Right lobe of liver (tissue), 6 donors: ENCODE measurements around the gene RASAL1. TPM values are rescaled to one million over a fixed set of nuclear protein-coding genes. Genes with fewer than 3 reads are reported as not detected.
A peak's percentile ranks its signal among the peaks of the same experiment; 100 is the strongest.

Source experiments
- ATAC-seq, 4 donors: fragments of 200-7000 bp; cut with Tn5 transposase; one replicate each; pipeline ENCODE4 v1.9.1; 2020; ENCODE audit warnings: mild to moderate bottlenecking in 4 of 4, moderate library complexity in 4 of 4
- DNase-seq, 3 donors: peaks; one replicate each; pipeline ENCODE4 v3.0.0-alpha.2; 2020
- H3K27ac ChIP-seq, 3 donors: fragments of 200-600 bp; one replicate each; pipeline ENCODE4 v1.8.0; 2022
- H3K27me3 ChIP-seq, 2 donors: fragments of 200-600 bp; one replicate each; pipeline ENCODE4 v1.8.0; 2022
- H3K36me3 ChIP-seq, 4 donors: fragments of 200-600 bp; sonication (generic) in 1 of 4; one replicate each; pipeline versions ENCODE4 v1.5.1 to v1.8.0; 2017 to 2022; ENCODE audit warnings: control low read depth in 1 of 4
- H3K4me1 ChIP-seq, 4 donors: fragments of 200-600 bp; sonication (generic) in 1 of 4; one replicate each; pipeline versions ENCODE4 v1.5.1 to v1.8.0; 2017 to 2022; ENCODE audit warnings: control low read depth in 1 of 4
- H3K4me3 ChIP-seq, 3 donors: fragments of 200-600 bp; one replicate each; pipeline ENCODE4 v1.8.0; 2022
- H3K9me3 ChIP-seq, 4 donors: fragments of 200-600 bp; sonication (generic) in 1 of 4; one replicate each; pipeline versions ENCODE4 v1.5.1 to v1.8.0; 2017 to 2022; ENCODE audit warnings: control low read depth in 1 of 4
- CTCF ChIP-seq, 4 donors: fragments of 200-600 bp in 3 of 4; fragments of 450-650 bp in 1 of 4; IDR thresholded peaks; one replicate each; pipeline versions ENCODE4 v1.5.1 to v1.8.0; 2016 to 2022; ENCODE audit warnings: antibody characterized with exemption in 4 of 4, mild to moderate bottlenecking in 2 of 4
- POLR2A ChIP-seq: fragments of 450-650 bp; IDR thresholded peaks from one replicate; pipeline ENCODE4 v1.6.1; 2017; ENCODE audit warnings: antibody characterized with exemption, mild to moderate bottlenecking
- WGBS: methylation state at CpG from one replicate; pipeline ENCODE4 v1.1.6; 2018; ENCODE audit warnings: low coverage, low lambda C conversion rate; ENCODE audit not compliant: insufficient coverage; ENCODE audit errors: missing lambda C conversion rate; 5-methylcytosine and 5-hydroxymethylcytosine counted together
- intact Hi-C, 2 donors: fragments of 100-400 bp; cut with DNase I; formaldehyde crosslinking; loops; one replicate each; pipeline versions ENCODE4 v1.11.2 to v1.14.1; 2022
- total RNA-seq, 6 experiments: library from RNA; depleted of rRNA in 2 of 6; stranded (reverse); fragments of >200 nt in 2 of 6; fragmentation: NEBNext Ultra II Directional in 3 of 6; extraction: Animal tissue kit (Norgen Biotek cat#: 25700) in 3 of 6; gene quantifications; one replicate each; pipeline versions ENCODE4 v1.1.0 to v1.2.4, GENCODE V29; 2016 to 2023
- donor health status: DM: no; HTN: yes; CAD: no.
- donor health status: DM: no; HTN: no; CAD: no.
- donor health status: DM: no; HTN: no; CAD: no.
- donor health status: DM: no; HTN: yes; CAD: no.
- donor health status: DM: no; HTN: yes; CAD: no.

The RASAL1 gene
- total RNA-seq, 6 experiments from 2014 or later: 0.10 to 0.24 (median 0.15) TPM; not detected in 2

GRCh38 chr12:113058553-113058952 is 77.0 kb downstream of the RASAL1 start:
- H3K27ac ChIP-seq: no peak overlapping the region
- H3K4me1 ChIP-seq: peaks cover 0 to 18% (median 4%) of the 10 kb centered on the region in 4 donors
- no peaks in the 10 kb centered on the region for H3K9me3 ChIP-seq
- ATAC-seq: no peak
- H3K4me3 ChIP-seq: no peak overlapping the region
- H3K36me3 ChIP-seq: no peaks in the 10 kb centered on the region
- TF ChIP-seq CTCF (IDR thresholded peaks at IDR 0.05): no peak
- no peak for TF ChIP-seq POLR2A
- 82% methylated on average over 1 of the region's 1 CpG for WGBS
- no peak for DNase-seq
- intact Hi-C loops: no loop called here
- H3K27me3 ChIP-seq: no peaks in the 10 kb centered on the region

GRCh38 chr12:113057565-113058485 is 77.7 kb downstream of the RASAL1 start:
- Histone ChIP-seq H3K27me3 (no peaks in the 10 kb centered on the region), H3K9me3 (no peaks in the 10 kb centered on the region), H3K4me3 (peak overlapping the region in 2 of 3 donors; percentile 56 to 80), H3K36me3 (no peaks in the 10 kb centered on the region), H3K4me1 (peaks cover 0 to 11% (median 2%) of the 10 kb centered on the region in 4 donors), H3K27ac (no peak overlapping the region)
- DNase-seq: peak in 1 of 3 donors; percentile 41
- peak in 2 of 4 donors; percentile 5 to 30 for ATAC-seq
- TF ChIP-seq POLR2A: no peak
- no peak for TF ChIP-seq CTCF (IDR thresholded peaks at IDR 0.05)
- 22% methylated on average over 8 of the region's 44 CpGs for WGBS
- intact Hi-C loops: no loop called here

- peak within 1 kb of the TSS; percentile 56 to 80 (median 61) for H3K4me3 ChIP-seq
- ATAC-seq (peak; percentile 63 to 70 (median 66)), DNase-seq (peak in 1 of 3 donors; percentile 69)
- H3K9me3 ChIP-seq: no peaks in the 10 kb centered on the region
- intact Hi-C loops: no loop called here
- H3K36me3 ChIP-seq: no peaks in the 10 kb centered on the region
- WGBS: 0% methylated on average over 20 of the region's 94 CpGs
- no peak within 1 kb of the TSS for H3K27ac ChIP-seq
- H3K27me3 ChIP-seq: no peaks in the 10 kb centered on the region
- H3K4me1 ChIP-seq: peaks cover 0 to 8% (median 0%) of the 10 kb centered on the region in 4 donors
- TF ChIP-seq CTCF (IDR thresholded peaks at IDR 0.05) (no peak), POLR2A (peak; percentile 15)
Measured at GRCh38 chr12:113056631-113057488, 78.7 kb downstream of the RASAL1 start, which contains the start of gene DTX1. Gene DTX1, plus strand, starts transcription at chr12:113056730. Its CDS starts 1,463 bp downstream, at chr12:113058193.

- Histone ChIP-seq H3K4me3 (peak overlapping the region; percentile 56 to 80 (median 61)), H3K27ac (no peak overlapping the region), H3K4me1 (peaks cover 0 to 3% (median 0%) of the 10 kb centered on the region in 4 donors), H3K36me3 (no peaks in the 10 kb centered on the region), H3K27me3 (no peaks in the 10 kb centered on the region), H3K9me3 (no peaks in the 10 kb centered on the region)
- DNase-seq (no peak), ATAC-seq (no peak)
- intact Hi-C loops: no loop called here
- no peak for TF ChIP-seq CTCF (IDR thresholded peaks at IDR 0.05)
- WGBS: 60% methylated on average over 1 of the region's 8 CpGs
Measured at GRCh38 chr12:113056381-113056630, 79.3 kb downstream of the RASAL1 start.
